DOHH2 (cell line): ENCODE measurements around the gene RTP4.
"Not testable (repeated sequence)": the region's sequence is repeated elsewhere in the genome, so short reads cannot be mapped to it uniquely, and the experiment has no call there.

Experiments
- H3F3A ChIP-seq: fragments of 200-600 bp; sonication (generic), shearing (Covaris generic); 2 replicates; pipeline ENCODE4 v1.6.0; 2016; ENCODE audit warnings: antibody characterized with exemption, mild to moderate bottlenecking; ENCODE audit not compliant: control insufficient read depth, insufficient read depth
- H3K27ac ChIP-seq: fragments of 200-600 bp; sonication (generic); 2 replicates; pipeline ENCODE4 v1.5.1; 2014; ENCODE audit warnings: low read depth, mild to moderate bottlenecking, low read length, moderate library complexity
- H3K27me3 ChIP-seq: fragments of 200-600 bp; sonication (generic); 2 replicates; pipeline ENCODE4 v1.6.1; 2014; ENCODE audit warnings: mild to moderate bottlenecking, low read length, mixed read lengths; ENCODE audit not compliant: control insufficient read depth
- H3K36me3 ChIP-seq: fragments of 200-600 bp; sonication (generic); 2 replicates; pipeline ENCODE4 v1.6.1; 2014; ENCODE audit warnings: mild to moderate bottlenecking, low read length, moderate library complexity, mixed read lengths; ENCODE audit not compliant: control insufficient read depth
- H3K4me1 ChIP-seq: fragments of 200-600 bp; sonication (generic); 2 replicates; pipeline ENCODE4 v1.6.1; 2014; ENCODE audit warnings: mild to moderate bottlenecking, low read length, mixed read lengths; ENCODE audit not compliant: control insufficient read depth
- H3K4me2 ChIP-seq: fragments of 200-600 bp; sonication (generic); 2 replicates; pipeline ENCODE4 v1.6.0; 2014; ENCODE audit warnings: mild to moderate bottlenecking, low read length, moderate library complexity
- H3K4me3 ChIP-seq: fragments of 200-600 bp; sonication (generic); 2 replicates; pipeline ENCODE4 v1.5.1; 2014; ENCODE audit warnings: mild to moderate bottlenecking, low read length, mixed read lengths
- H3K79me2 ChIP-seq: fragments of 200-600 bp; sonication (generic); 2 replicates; pipeline ENCODE4 v1.6.1; 2014; ENCODE audit warnings: mild to moderate bottlenecking, low read length, mixed read lengths; ENCODE audit not compliant: control insufficient read depth
- H3K9me2 ChIP-seq: fragments of 200-600 bp; sonication (generic); replicated peaks from 2 replicates; pipeline ENCODE4 v1.6.1; 2014; ENCODE audit warnings: mild to moderate bottlenecking, low read length, mixed read lengths; ENCODE audit not compliant: control insufficient read depth
- H3K9me3 ChIP-seq: fragments of 200-600 bp; sonication (generic); 2 replicates; pipeline ENCODE4 v1.6.1; 2014; ENCODE audit warnings: antibody characterized with exemption, low read length, mixed read lengths; ENCODE audit not compliant: control insufficient read depth, insufficient read depth
- H4K20me1 ChIP-seq: fragments of 200-600 bp; sonication (generic); 2 replicates; pipeline ENCODE4 v1.6.0; 2014; ENCODE audit warnings: low read depth, mild to moderate bottlenecking, antibody characterized with exemption, low read length, moderate library complexity; ENCODE audit not compliant: control insufficient read depth, insufficient read depth
- CTCF ChIP-seq: fragments of 200-600 bp; sonication (generic); IDR thresholded peaks from one replicate; pipeline ENCODE4 v1.5.1; 2014; ENCODE audit warnings: antibody characterized with exemption, mild to moderate bottlenecking, low read depth, low read length; ENCODE audit not compliant: poor library complexity, severe bottlenecking
- EZH2phosphoT487 ChIP-seq: fragments of 200-600 bp; sonication (generic); IDR thresholded peaks from 2 replicates; pipeline ENCODE4 v1.6.1; 2017; ENCODE audit warnings: borderline replicate concordance, mild to moderate bottlenecking, antibody characterized with exemption, low read length, moderate library complexity, mixed read lengths

RTP4 gene

GRCh38 chr3:187406927-187407326 is 38.7 kb downstream of the RTP4 start:
- H3K36me3 ChIP-seq, result no peaks in the 10 kb centered on the region
- H3K27ac ChIP-seq, result no peak overlapping the region
- peaks cover 4% of the 10 kb centered on the region; the same call in 1 of the 2 replicates for H3K27me3 ChIP-seq
- H3K4me2 ChIP-seq, result no peak overlapping the region
- no peaks in the 10 kb centered on the region for H3K9me3 ChIP-seq
- H3K9me2 ChIP-seq, result no peaks in the 10 kb centered on the region
- H3K4me1 ChIP-seq, result no peaks in the 10 kb centered on the region
- no peaks in the 10 kb centered on the region for H3F3A ChIP-seq
- TF ChIP-seq CTCF (no peak), EZH2phosphoT487 (no peak)
- no peak overlapping the region for H3K4me3 ChIP-seq
- no peaks in the 10 kb centered on the region for H3K79me2 ChIP-seq
- H4K20me1 ChIP-seq, result no peaks in the 10 kb centered on the region

- not testable (repeated sequence) for H3K4me1 ChIP-seq, H3K27me3 ChIP-seq, H3K36me3 ChIP-seq, H4K20me1 ChIP-seq, H3K27ac ChIP-seq, H3K9me2 ChIP-seq, H3K4me3 ChIP-seq, H3K4me2 ChIP-seq, H3K9me3 ChIP-seq, H3F3A ChIP-seq, H3K79me2 ChIP-seq
These were observed 44.0 kb downstream of the RTP4 start for GRCh38 chr3:187411991-187412781.
